H1 (cell line): ENCODE measurements around the gene USP17L19.
"Not testable (repeated sequence)": the region's sequence is repeated elsewhere in the genome, so short reads cannot be mapped to it uniquely, and the experiment has no call there.

Experiments
- CTCF ChIP-seq, 3 experiments: IDR thresholded peaks; 1 replicate in 2 of 3; 2 replicates in 1 of 3; pipeline versions ENCODE4 v1.5.1 to v1.6.1; 2011; ENCODE audit warnings: low read length in 3 of 3, mild to moderate bottlenecking in 3 of 3, inconsistent platforms in 2 of 3, low read depth in 1 of 3, moderate library complexity in 1 of 3; ENCODE audit not compliant: insufficient read depth in 1 of 3; ENCODE audit errors: control extremely low read depth in 1 of 3
- SUZ12 ChIP-seq: fragments of 200-600 bp; sonication (generic); IDR thresholded peaks from 2 replicates; pipeline ENCODE4 v1.6.1; 2012; ENCODE audit warnings: mild to moderate bottlenecking, inconsistent platforms, low read length, moderate library complexity, mixed read lengths

- not testable (repeated sequence) for TF ChIP-seq SUZ12; CTCF (IDR thresholded peaks at IDR 0.05; ENCODE audit: control extremely low read depth in 1 of 3, insufficient read depth in 1 of 3, low read depth in 1 of 3, low read length in 3 of 3)
These were observed 28.6 kb upstream of the USP17L19 start, which contains the start of gene USP17L13 for GRCh38 chr4:9224596-9224995.
